ENCODE measurements around the gene GJC3.
A peak's percentile ranks its signal among the peaks of the same experiment; 100 is the strongest.
"Not testable (repeated sequence)": the region's sequence is repeated elsewhere in the genome, so short reads cannot be mapped to it uniquely, and the experiment has no call there.

Gene GJC3, protein sequence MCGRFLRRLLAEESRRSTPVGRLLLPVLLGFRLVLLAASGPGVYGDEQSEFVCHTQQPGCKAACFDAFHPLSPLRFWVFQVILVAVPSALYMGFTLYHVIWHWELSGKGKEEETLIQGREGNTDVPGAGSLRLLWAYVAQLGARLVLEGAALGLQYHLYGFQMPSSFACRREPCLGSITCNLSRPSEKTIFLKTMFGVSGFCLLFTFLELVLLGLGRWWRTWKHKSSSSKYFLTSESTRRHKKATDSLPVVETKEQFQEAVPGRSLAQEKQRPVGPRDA

DNA sequence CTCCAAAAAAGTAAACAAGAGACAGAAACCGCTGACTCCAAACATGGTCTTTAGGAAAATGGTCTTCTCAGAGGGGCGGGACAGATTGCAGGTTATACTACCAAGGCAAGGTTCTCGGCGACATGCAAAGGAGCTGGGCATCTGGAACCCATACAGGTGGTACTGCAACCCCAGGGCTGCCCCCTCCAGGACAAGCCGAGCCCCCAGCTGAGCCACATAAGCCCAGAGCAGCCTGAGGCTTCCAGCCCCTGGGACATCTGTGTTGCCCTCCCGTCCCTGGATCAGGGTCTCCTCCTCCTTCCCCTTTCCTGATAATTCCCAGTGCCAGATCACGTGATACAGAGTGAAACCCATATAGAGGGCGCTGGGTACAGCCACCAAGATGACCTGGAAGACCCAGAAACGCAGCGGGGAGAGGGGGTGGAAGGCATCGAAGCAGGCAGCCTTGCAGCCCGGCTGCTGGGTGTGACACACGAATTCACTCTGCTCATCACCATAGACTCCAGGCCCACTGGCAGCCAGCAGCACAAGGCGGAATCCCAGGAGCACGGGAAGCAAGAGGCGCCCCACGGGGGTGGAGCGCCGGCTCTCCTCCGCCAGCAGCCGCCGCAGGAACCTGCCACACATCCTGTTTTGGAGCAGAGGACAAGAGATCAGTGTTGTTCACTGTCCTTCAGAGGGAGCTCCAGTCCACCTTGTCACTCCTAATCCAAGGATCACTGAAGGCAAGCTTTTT lies at the start of gene GJC3:
TSS of gene GJC3 (minus strand) at position 627 of the 736 bp plus-strand sequence. CDS start at position 627, 0 bp downstream.
- peak; percentile 46 for DNase-seq

DNA sequence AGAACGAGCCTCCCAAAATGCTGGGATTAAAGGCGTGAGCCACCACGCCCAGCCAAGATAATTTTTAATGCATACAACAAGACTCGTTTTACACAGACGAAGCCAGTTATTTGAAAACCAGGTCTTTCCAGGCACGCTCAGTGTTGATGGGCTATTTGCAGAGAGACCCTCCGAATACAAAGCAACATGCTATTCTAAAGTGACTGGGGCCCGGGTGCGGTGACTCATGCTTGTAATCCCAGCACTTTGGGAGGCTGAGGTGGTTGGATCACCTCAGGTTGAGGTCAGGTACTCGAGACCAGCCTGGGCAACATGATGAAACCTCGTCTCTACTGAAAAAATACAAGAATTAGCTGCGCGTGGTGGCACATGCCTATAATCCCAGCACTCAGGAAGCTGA lies 47.2 kb upstream of the GJC3 start:
- DNase-seq: no peak

DNA sequence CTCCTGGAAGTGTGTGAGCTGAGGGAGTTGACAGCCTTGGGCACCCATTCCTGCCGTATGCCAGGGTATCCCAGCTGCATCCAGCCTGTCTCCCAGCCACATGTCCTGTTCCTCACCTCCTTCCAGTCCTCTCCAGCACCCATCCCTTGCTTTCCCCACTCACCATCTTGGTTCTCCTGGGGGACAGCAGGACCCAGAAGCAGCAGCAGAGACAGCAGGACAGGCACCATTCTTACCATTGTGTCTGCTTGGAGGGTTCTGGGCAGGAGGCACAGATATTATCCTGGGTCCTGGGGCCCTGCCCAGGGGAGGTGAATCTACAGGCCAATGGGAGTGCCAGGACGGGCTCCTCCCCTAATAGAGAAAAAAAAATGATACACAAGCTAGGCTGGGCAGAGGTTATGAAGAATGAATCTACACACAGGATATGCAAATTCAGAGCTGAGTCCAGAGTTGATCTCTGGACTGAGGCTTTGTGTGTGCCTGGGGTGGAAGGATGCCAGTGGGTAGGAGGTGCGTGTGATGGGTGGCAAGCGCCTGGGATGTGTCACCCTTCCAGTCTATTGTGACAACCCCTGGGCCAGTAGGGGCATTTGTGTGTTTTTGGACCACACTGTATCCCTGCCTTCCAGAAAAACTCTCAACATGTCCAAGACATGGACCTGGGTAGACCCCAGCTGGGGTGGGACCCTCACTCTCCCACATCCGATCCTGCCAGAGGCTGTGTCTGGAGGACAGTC lies 46.5 kb upstream of the GJC3 start, which contains the start of gene AZGP1:
TSS of gene AZGP1 (minus strand) at position 250 of the 740 bp plus-strand sequence. CDS start at position 239, 11 bp downstream.
- no peak for DNase-seq

DNA sequence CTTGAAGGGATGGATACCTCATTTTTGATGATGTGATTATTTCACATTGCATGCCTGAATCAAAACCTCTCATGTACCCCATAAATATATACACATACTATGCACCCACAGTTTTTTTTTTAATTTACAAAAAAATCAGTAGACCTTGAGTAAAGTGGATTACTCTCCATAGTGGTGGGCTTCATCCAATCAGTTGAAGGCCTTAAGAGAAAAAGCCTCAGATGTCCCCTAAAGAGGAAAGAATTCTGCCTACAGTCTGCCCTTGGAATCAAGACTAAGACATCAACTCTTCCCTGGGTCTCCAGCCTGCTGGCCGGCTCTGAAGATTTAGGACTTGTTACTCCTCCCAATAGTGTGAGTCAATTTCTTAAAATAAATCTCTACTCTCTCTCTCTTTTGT lies 45.3 kb upstream of the GJC3 start:
- no peak for DNase-seq

DNA sequence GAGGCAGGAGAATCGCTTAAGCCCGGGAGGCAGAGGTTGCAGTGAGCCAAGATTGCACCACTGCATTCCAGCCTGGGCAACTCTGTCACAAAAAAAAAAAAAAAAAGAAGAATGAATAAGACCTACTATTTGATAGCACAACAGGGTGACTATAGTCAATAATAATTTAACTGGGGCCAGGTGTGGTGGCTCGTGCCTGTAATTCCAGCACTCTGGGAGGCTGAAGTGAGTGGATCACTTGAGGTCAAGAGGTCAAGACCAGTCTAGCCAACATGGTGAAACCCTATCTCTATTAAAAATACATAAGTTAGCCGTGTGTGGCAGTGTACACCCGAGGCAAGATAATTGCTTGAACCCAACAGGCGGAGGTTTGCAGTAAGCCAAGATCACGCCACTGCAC lies 44.4 kb upstream of the GJC3 start:
- DNase-seq: not testable (repeated sequence)

DNA sequence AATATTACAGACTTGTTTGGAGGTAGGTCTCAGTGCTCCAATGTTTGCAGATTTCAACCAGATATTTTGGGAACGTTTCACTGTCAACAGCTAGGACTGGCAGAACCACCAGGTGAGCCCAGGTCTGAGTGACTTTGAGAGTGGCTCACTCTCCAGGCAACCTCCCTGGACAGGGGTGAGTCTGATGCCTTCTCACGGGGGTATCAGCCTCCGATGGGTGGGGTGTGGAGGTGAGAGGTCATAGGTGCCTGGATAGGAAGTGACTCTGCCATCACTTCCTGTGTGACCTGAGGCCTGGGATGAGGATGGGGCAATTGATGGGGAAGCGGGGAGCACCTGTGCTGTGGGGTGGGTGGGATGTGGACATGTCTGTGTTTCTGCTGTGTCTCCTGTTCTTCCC lies 41.8 kb upstream of the GJC3 start:
- no peak for DNase-seq

DNA sequence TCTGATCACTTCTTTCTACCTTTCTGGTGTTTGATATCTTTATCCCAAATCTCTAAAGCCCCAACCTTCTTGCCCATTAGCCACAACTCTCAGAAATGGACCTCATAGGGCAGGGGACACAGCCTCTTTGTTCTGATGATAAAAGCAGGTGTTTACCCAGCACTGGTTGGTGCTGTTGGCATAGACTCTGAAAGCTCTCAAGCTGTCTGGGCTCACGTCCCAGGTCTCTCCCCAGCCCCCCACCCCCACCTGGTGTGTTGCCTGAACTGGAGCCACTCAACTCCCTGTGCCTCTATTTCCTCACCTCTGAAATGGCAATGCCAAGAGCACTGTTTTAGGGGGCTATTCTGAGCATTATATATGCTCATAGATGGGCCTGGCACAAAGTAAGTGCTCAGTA lies 40.4 kb upstream of the GJC3 start:
- DNase-seq: not testable (repeated sequence)

DNA sequence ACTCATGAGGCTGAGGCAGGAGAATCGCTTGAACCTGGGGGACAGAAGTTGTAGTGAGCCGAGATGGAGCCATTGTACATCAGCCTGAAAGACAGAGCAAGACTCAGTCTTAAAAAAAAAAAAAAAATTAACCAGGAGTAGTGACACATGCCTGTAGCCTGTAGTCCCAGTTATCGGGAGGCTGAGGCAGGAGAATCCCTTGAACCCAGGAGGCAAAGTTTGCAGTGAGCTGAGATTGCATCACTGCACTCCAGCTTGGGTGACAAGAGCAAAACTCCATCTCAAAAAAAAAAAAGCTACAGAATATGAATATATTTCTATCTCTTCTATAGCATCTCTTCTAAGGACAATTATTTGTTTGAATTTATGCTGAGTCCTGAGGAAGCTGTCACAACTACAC lies 39.9 kb upstream of the GJC3 start:
- DNase-seq: no peak

DNA sequence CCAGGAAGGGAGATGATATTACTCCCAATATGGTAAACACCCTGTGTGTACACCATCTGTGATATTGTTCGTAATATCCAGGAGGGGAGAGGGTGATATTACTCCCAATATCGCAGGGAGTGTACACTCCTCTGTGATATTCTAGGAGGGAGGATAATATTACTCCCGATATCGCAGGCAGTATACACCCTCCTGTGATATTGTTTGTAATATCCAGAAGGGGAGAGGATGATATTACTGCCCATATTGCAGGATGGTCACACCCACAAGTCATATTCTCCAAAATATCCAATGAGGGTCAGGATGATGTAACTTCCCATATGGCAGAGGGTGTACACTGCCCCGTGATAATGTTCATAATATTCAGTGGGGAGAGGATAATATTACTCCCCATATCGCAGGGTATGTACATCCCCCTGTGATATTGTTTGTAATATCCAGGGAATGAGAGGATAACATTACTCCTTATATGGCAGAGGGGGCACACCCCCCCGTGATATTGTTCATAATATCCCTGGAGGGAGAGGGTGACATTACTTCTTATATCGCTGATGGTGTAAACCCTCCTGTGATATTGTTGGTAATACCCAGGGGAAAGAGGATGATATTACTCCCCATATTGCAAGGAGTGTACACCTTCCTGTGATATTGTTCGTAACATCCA lies 29.3 kb upstream of the GJC3 start:
- DNase-seq: no peak

DNA sequence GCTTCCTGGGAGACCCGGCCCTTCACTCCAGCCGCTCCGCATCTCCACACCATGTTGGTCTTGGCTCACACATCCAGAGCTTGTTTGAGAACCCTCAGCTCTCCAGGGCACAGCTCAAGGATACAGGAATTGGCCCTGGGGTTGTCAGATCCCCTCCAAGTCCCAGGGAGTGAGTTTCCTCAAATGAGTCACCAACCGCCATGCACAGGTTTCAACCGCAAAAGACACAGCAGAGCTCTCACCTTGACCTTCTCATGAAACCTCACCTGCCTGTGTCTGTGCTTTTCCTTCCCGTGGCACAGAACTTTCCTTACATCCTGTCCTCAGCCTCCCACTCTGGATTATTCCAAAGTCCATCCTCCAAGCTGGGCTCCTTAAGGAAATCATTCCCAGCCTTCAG lies 25.8 kb upstream of the GJC3 start:
- DNase-seq: no peak

DNA sequence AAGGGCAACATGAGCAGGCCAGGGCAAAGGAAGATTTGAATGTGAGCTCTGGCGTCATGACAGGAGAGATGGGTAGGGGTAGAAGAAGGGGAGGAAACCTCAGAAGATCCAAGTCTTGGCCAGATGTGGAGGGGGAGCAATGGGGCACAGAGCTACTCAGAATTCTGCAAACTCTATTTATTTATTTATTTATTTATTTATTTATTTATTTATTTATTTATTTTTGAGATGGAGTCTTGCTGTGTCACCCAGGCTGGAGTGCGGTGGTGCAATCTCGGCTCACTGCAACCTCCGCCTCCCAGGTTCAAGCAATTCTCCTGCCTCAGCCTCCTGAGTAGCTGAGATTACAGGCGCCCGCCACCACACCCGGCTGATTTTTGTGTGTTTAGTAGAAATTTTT lies 25.2 kb upstream of the GJC3 start:
- not testable (repeated sequence) for DNase-seq

DNA sequence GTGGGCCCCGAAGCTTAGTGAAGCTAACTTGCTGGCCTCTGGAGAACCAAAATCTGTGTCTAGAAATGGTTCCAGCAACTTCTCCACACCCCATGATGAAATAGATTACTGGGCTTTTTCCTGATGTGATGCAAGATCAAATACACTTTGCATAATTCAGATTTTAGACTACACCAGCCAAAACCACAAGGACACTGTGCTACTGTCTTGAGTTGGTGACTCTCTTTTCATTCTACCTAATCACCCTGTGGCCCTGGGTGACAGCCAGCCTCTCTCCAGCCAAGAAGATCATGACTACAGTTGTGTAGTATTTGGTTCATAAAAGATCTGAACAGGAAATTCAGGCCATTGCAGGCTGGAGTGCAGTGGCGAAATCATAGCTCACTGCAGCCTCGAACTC lies 24.2 kb upstream of the GJC3 start:
- peak; percentile 42 for DNase-seq

DNA sequence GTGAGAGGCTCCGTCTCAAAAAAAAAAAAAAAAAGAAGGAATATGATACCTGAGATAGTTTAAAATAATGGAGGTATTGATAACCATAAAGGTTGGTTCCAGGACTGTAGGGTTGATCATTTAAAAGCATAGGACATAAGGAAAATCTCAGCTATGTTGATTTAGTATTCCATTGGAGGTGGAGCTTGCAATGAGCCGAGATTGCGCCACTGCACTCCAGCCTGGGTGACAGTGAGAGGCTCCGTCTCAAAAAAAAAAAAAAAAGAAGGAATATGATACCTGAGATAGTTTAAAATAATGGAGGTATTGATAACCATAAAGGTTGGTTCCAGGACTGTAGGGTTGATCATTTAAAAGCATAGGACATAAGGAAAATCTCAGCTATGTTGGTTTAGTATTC lies 23.2 kb upstream of the GJC3 start:
- DNase-seq: not testable (repeated sequence)

DNA sequence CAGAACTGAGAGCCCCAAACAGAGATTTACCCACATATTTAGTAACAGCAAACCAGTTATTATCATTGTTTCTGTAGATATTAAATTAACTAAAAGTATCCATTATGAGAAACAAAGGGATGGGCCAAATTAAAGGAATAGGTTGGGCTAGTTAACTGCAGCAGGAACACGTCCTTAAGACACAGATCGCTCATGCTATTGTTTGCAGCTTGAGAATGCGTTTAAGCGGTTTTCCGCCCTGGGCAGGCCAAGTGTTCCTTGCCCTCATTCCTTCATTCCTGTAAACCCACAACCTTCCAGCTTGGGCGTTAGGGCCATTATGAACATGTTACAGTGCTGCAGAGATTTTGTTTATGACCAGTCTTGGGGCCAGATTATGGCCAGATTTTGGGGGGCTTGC lies 21.4 kb upstream of the GJC3 start:
- DNase-seq: not testable (repeated sequence)

DNA sequence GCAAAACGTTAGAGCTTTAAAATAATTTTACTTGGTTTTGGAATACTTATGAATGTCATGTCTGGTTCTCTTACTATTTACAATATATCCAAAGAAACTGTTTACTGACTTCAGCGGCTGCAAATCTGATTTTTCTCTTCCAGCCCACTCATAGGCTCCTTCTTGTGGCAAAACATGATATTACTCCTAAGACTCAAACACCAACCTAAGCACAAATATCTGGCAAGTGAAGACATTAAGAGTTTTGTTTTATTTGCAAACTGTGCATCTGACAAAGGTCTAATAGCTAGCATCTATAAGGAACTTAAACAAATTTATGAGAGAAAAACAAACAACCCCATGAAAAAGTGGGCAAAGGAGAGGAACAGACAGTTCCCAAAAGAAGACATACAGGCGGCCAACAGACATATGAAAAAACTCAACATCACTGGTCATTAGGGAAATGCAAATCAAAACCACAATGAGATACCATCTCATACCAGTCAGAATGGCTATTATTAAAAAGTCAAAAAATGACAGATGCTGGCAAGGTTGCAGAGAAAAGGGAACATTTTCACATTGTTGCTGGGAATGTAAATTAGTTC lies 20.3 kb upstream of the GJC3 start:
- no peak for DNase-seq

DNA sequence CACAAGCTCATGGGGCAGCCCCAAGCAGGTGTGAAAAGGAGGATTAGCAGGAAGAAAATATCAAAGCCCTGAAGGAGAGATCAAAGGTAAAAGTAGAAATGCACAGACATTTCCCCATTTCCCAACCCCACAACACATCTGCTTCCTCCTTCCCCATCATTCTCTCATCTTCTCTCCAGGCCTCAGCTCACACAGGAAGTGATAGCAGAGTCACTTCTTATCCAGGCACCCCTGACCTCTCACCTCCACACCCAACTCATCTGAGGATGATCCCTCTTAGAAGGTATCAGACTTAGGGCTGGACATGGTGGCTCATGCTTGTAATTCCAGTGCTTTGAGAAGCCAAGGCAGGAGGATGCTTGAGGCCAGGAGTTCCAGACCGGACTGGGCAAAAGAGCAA lies 18.2 kb upstream of the GJC3 start:
- DNase-seq: no peak

DNA sequence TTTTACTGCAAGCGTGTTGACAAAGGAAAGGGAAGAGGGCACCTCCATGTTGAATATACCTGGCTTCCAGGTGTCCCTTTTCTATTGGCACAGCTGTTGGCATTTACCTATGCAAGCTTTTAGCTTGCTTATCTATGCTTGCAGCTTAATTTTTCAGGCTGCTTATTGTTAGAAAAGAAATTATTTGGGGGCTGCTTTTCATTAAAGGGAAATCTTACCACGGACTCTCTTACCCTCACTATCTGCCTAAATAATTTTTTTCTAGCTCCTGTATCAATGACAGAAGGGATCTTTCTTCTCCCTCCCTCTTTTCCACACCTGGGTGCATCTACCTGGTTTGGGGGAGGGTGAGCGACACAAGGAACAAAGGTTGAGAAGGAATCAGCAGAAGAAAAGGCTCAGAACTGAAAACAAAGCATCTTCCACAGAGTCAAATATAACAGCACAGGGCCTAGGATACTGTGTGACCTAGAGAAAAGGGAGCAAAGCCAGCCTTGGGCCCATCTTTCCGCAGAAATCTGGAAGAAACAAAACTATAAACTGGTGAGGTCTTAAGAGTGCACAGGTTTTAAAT lies 15.2 kb upstream of the GJC3 start:
- DNase-seq: no peak

DNA sequence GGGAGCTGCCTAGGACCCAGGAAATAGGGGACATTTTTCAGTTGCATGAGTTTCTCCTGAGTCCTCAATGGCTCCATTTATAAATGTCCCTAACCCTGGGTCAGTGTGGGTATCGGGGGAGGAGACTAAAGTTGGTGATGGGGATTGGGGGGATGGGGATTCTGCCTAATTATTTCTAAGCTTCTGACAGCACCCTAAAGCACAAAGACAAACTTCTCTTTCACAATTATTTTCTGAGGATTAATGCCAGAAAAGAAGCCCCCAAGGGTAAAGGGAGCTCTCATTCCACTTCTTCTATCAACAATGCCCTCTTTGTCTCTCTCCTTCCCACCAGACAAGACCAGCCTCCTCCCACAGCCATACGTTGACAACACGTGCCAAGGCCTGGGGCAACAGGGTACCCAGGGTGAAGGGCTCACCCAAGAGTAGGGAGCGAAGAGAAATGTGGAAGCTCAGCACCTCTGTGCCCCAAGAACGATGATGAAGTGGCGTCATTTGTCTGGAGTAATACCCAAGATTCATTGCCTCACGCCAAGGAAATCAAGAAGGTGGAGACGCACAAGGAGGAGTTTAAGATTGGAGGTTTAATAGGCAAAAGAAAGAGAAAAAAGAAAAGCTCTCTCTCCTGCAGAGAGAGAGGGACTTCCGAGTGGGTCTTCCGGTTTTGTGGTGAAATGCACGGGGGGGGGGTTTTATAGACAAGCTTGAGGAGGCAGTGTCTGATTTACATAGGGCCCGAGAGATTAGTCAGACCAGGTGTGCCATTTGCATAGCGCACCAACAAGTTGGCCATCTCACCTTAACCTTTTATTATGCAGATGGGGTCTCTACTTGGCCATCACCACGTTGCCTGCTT lies 14.4 kb upstream of the GJC3 start:
- DNase-seq: no peak

DNA sequence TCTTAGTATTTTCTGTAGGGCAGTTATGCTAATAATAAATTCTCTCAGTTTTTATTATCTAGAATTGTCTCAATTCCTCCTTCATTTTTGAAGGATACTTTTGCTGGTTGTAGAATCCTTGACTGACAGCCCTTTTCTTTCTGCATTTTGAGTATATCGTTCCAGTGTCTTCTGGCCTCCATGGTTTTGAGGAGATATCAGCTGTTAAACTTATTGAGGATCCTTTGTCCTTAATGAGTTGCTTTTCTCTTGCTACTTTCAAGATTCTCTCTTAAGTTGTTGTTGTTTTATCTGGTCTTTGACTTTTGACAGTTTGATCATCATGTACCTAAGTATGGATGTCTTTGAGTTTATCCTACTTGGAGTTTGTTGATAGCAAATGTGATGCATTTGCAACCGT lies 8.9 kb upstream of the GJC3 start:
- DNase-seq: no peak

DNA sequence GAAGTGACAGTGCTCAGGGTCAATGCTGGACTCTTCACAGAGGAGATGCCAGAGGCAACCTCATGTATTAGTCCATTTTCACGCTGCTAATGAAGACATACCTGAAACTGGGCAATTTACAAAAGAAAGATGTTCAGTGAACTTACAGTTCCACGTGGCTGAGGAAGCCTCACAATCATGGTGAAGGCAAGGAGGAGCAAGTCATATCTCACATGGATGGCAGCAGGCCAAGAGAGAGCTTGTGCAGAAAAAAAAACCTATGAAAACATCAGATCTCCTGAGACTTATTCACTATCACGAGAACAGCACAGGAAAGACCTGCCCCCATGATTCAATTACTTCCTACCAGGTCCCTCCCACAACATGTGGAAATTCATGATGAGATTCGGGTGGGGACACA lies 5.6 kb upstream of the GJC3 start:
- DNase-seq: peak; percentile 4

DNA sequence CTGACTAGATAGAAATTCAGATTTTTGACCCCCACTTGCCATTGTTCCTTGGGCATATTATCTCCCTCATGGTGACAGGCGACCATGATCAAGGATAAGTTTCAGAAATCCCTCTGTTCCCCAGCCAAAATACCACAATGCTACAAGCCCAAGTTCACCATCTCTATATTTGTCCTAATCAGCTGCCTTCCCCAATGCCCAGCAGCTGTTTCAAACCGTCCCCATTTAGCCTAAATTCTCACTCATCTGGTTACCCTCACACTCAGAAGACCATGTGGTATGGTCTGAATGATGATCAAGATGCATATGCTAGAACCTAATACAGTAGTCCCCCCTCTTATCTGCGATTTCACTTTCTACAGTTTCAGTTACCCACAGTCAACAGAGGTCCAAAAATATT lies 956 bp upstream of the GJC3 start:
- no peak for DNase-seq

DNA sequence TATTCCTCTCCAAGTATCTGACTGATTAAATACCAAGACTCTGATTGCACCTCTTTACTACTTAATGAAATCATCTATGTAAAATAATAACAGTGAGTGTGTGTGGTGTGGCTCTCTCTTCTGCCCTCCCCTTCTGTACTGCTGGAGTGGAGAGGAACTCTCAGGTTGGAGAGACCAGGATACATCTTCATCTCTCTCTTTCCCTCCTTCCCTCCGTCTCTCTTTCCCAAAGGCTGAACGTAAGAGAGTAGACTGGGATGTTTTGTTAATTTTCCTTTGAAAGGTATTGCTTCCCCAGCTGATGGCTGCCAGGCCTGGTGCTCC lies 272 bp upstream of the GJC3 start:
- DNase-seq: no peak
